ENCODE data around the gene SNRPA1. TPM values are rescaled to one million over a fixed set of nuclear protein-coding genes. Genes with fewer than 3 reads are reported as not detected.

Gene SNRPA1
- total RNA-seq, 1 donor from 2014 or later: 79.5 TPM

DNA sequence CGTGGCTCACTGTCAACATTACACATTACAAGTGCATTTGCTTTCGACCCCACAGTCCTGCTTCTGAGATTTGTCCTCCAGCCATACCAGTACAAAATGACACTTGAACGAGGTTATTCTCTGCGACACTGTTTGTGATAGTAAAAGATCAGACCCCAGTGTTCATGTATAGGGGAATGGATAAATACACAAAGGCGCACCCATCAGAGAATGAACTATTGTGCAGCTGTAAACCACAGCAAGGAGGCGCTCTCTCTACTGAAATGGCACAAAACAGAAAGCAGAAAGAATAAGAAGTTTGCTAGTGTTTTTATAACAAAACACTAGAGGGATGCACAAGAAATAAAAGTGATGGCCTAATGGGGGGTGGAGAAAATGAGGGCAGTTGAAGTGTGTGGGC, 38.3 kb downstream of the SNRPA1 start:
- no peak overlapping the region for H3K9ac ChIP-seq (ENCODE audit: low read length)
- no peaks in the 10 kb centered on the region for H3K79me2 ChIP-seq (ENCODE audit: insufficient read depth, low read length)
- H4K20me1 ChIP-seq (ENCODE audit: insufficient read depth, low read length): no peaks in the 10 kb centered on the region
- Mint-ChIP-seq H3K27me3 (ENCODE audit: low read depth, unreplicated experiment) (peaks cover 18% of the 10 kb centered on the region), H3K4me1 (ENCODE audit: low read depth, unreplicated experiment) (peaks cover 10% of the 10 kb centered on the region), H3K4me3 (ENCODE audit: unreplicated experiment) (no peak overlapping the region), H3K9me3 (ENCODE audit: unreplicated experiment) (no peaks in the 10 kb centered on the region), H3K27ac (ENCODE audit: unreplicated experiment) (no peak overlapping the region), H3K36me3 (ENCODE audit: low read depth, unreplicated experiment) (no peaks in the 10 kb centered on the region)
- no peak overlapping the region for H3K27ac ChIP-seq (ENCODE audit: low read depth, low read length)
- no peak overlapping the region for H2AFZ ChIP-seq (ENCODE audit: low read depth, low read length)
- H3K4me2 ChIP-seq (ENCODE audit: low read length): no peak overlapping the region
- no peak overlapping the region for H3K4me3 ChIP-seq (ENCODE audit: insufficient read depth, low read depth, low read length)
- no peak for TF ChIP-seq EZH2 (IDR thresholded peaks at IDR 0.05; ENCODE audit: insufficient read depth, low read length)
- TF ChIP-seq, protein P1, sequence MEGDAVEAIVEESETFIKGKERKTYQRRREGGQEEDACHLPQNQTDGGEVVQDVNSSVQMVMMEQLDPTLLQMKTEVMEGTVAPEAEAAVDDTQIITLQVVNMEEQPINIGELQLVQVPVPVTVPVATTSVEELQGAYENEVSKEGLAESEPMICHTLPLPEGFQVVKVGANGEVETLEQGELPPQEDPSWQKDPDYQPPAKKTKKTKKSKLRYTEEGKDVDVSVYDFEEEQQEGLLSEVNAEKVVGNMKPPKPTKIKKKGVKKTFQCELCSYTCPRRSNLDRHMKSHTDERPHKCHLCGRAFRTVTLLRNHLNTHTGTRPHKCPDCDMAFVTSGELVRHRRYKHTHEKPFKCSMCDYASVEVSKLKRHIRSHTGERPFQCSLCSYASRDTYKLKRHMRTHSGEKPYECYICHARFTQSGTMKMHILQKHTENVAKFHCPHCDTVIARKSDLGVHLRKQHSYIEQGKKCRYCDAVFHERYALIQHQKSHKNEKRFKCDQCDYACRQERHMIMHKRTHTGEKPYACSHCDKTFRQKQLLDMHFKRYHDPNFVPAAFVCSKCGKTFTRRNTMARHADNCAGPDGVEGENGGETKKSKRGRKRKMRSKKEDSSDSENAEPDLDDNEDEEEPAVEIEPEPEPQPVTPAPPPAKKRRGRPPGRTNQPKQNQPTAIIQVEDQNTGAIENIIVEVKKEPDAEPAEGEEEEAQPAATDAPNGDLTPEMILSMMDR (IDR thresholded peaks at IDR 0.05; ENCODE audit: insufficient read depth, low read depth, low read length): peak; percentile 34
- no peaks in the 10 kb centered on the region for H3K36me3 ChIP-seq (ENCODE audit: insufficient read depth, low read length)
- FAIRE-seq (no peak), DNase-seq (ENCODE audit: low read depth) (no peak)
- peaks cover 14% of the 10 kb centered on the region for H3K4me1 ChIP-seq (ENCODE audit: insufficient read depth, low read length)
- H3K27me3 ChIP-seq (ENCODE audit: insufficient read depth, low read length): no peaks in the 10 kb centered on the region
- no peaks in the 10 kb centered on the region for H3K9me3 ChIP-seq (ENCODE audit: insufficient read depth, low read depth, low read length)

DNA sequence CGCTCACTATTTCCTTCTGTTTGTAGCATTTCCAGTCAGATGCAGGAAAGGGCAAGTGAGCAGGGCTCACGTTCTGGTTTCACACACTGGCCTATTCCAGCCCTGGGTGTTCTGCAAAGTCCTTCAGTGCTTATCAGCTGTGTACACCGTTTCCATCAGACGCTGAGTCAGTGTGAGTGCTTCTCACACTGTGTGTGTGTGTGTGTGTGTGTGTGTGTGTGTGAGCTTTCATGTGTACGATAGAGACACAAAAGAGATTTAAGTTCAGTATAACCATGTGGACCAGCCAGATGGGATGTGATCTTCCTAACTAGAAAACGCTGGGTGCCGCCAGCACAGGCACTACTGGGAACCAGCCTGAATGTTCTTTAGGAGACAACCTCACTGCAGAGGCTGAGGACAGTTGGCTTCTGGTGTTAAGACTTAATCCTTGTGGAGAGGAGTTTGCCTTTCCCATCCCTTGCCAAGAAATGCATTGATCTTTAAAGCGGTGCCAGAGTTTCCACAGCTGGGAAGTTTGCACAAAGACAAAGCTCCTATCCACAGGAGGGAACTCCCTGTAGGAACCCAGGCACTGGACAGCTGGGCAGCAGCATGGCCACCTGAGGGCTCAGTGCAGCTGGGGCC, 39.3 kb downstream of the SNRPA1 start:
- Histone ChIP-seq H3K27me3 (ENCODE audit: insufficient read depth, low read length) (no peaks in the 10 kb centered on the region), H3K9ac (ENCODE audit: low read length) (no peak overlapping the region), H3K27ac (ENCODE audit: low read depth, low read length) (no peak overlapping the region), H4K20me1 (ENCODE audit: insufficient read depth, low read length) (peaks cover 2% of the 10 kb centered on the region), H2AFZ (ENCODE audit: low read depth, low read length) (peak overlapping the region; percentile 5), H3K4me3 (ENCODE audit: insufficient read depth, low read depth, low read length) (no peak overlapping the region), H3K9me3 (ENCODE audit: insufficient read depth, low read depth, low read length) (no peaks in the 10 kb centered on the region), H3K4me2 (ENCODE audit: low read length) (peak overlapping the region; percentile 16), H3K4me1 (ENCODE audit: insufficient read depth, low read length) (peaks cover 14% of the 10 kb centered on the region), H3K36me3 (ENCODE audit: insufficient read depth, low read length) (no peaks in the 10 kb centered on the region), H3K79me2 (ENCODE audit: insufficient read depth, low read length) (peaks cover 4% of the 10 kb centered on the region)
- TF ChIP-seq, protein P1 (IDR thresholded peaks at IDR 0.05; ENCODE audit: insufficient read depth, low read depth, low read length): no peak
- no peak for TF ChIP-seq EZH2 (IDR thresholded peaks at IDR 0.05; ENCODE audit: insufficient read depth, low read length)
- DNase-seq (ENCODE audit: low read depth) (peak; percentile 92), FAIRE-seq (no peak)
- Mint-ChIP-seq H3K27me3 (ENCODE audit: low read depth, unreplicated experiment) (peaks cover 17% of the 10 kb centered on the region), H3K36me3 (ENCODE audit: low read depth, unreplicated experiment) (no peaks in the 10 kb centered on the region), H3K4me1 (ENCODE audit: low read depth, unreplicated experiment) (peaks cover 10% of the 10 kb centered on the region), H3K27ac (ENCODE audit: unreplicated experiment) (no peak overlapping the region), H3K9me3 (ENCODE audit: unreplicated experiment) (no peaks in the 10 kb centered on the region), H3K4me3 (ENCODE audit: unreplicated experiment) (no peak overlapping the region)

DNA sequence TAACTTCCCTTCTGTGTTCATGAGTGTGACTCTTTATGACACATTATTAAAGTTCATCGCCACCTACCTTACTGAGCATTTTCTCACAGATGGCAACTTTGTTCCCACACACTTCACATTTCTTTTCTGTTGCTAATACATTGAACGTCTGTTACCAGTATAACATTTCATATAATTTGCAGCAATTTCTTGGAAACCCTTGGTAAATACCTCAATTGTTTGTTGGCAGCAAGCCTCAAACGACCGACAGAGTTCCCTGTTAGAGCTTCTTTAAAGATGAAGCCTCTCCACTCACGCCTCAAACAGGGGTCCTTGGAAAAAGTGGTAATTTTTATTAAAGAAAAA, 40.0 kb downstream of the SNRPA1 start:
- Histone ChIP-seq H3K36me3 (ENCODE audit: insufficient read depth, low read length) (no peaks in the 10 kb centered on the region), H3K9me3 (ENCODE audit: insufficient read depth, low read depth, low read length) (no peaks in the 10 kb centered on the region), H2AFZ (ENCODE audit: low read depth, low read length) (no peak overlapping the region), H4K20me1 (ENCODE audit: insufficient read depth, low read length) (peaks cover 9% of the 10 kb centered on the region), H3K4me3 (ENCODE audit: insufficient read depth, low read depth, low read length) (no peak overlapping the region), H3K79me2 (ENCODE audit: insufficient read depth, low read length) (peaks cover 11% of the 10 kb centered on the region), H3K27ac (ENCODE audit: low read depth, low read length) (no peak overlapping the region), H3K27me3 (ENCODE audit: insufficient read depth, low read length) (no peaks in the 10 kb centered on the region), H3K4me2 (ENCODE audit: low read length) (no peak overlapping the region), H3K4me1 (ENCODE audit: insufficient read depth, low read length) (peaks cover 15% of the 10 kb centered on the region), H3K9ac (ENCODE audit: low read length) (no peak overlapping the region)
- Mint-ChIP-seq H3K27ac (ENCODE audit: unreplicated experiment) (peak overlapping the region; percentile 12), H3K9me3 (ENCODE audit: unreplicated experiment) (no peaks in the 10 kb centered on the region), H3K4me1 (ENCODE audit: low read depth, unreplicated experiment) (peaks cover 13% of the 10 kb centered on the region), H3K27me3 (ENCODE audit: low read depth, unreplicated experiment) (peaks cover 12% of the 10 kb centered on the region), H3K36me3 (ENCODE audit: low read depth, unreplicated experiment) (no peaks in the 10 kb centered on the region), H3K4me3 (ENCODE audit: unreplicated experiment) (no peak overlapping the region)
- FAIRE-seq (no peak), DNase-seq (ENCODE audit: low read depth) (peak; percentile 29)
- TF ChIP-seq, protein P1 (IDR thresholded peaks at IDR 0.05; ENCODE audit: insufficient read depth, low read depth, low read length): no peak
- TF ChIP-seq EZH2 (IDR thresholded peaks at IDR 0.05; ENCODE audit: insufficient read depth, low read length): no peak

All from astrocyte (in vitro differentiated cells and primary cell).